Measurements from ENCODE around the gene KDM2B. TPM values are rescaled to one million over a fixed set of nuclear protein-coding genes. Genes with fewer than 3 reads are reported as not detected.

The KDM2B gene
- total and polyA plus RNA-seq, 11 donors: 7.3 to 24.7 (median 10.3) TPM

- Histone ChIP-seq H3K27me3 (no peaks in the 10 kb centered on the region), H3K4me3 (no peak overlapping the region), H3K36me3 (peaks cover 0 to 100% (median 96%) of the 10 kb centered on the region in 9 donors), H3K27ac (peak overlapping the region in 10 of 12 donors; percentile 39 to 87 (median 68)), H3K9me3 (no peaks in the 10 kb centered on the region), H3K4me1 (peaks cover 0 to 29% (median 13%) of the 10 kb centered on the region in 12 donors)
- DNase-seq (no peak), ATAC-seq (peak in 1 of 4 donors; percentile 25)
- intact Hi-C loops (cut with DNase I): no loop called here
- WGBS, 4 donors: 93 to 97% (median 94%) methylated on average over 9 to 14 of the region's 14 CpGs
- TF ChIP-seq POLR2A (IDR thresholded peaks at IDR 0.05): no peak
- TF ChIP-seq, protein P1, sequence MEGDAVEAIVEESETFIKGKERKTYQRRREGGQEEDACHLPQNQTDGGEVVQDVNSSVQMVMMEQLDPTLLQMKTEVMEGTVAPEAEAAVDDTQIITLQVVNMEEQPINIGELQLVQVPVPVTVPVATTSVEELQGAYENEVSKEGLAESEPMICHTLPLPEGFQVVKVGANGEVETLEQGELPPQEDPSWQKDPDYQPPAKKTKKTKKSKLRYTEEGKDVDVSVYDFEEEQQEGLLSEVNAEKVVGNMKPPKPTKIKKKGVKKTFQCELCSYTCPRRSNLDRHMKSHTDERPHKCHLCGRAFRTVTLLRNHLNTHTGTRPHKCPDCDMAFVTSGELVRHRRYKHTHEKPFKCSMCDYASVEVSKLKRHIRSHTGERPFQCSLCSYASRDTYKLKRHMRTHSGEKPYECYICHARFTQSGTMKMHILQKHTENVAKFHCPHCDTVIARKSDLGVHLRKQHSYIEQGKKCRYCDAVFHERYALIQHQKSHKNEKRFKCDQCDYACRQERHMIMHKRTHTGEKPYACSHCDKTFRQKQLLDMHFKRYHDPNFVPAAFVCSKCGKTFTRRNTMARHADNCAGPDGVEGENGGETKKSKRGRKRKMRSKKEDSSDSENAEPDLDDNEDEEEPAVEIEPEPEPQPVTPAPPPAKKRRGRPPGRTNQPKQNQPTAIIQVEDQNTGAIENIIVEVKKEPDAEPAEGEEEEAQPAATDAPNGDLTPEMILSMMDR (IDR thresholded peaks at IDR 0.05): no peak
Observed at GRCh38 chr12:121423253-121423652, 157.6 kb downstream of the KDM2B start.

GRCh38 chr12:121420109-121420508, 160.7 kb downstream of the KDM2B start:
- 88 to 94% (median 92%) methylated on average over 6 of the region's 6 CpGs for WGBS, 4 donors
- H3K36me3 ChIP-seq: peaks cover 0 to 99% (median 93%) of the 10 kb centered on the region in 9 donors

GRCh38 chr12:121417847-121418246, 163.0 kb downstream of the KDM2B start:
- Histone ChIP-seq H3K4me3 (no peak overlapping the region), H3K9me3 (no peaks in the 10 kb centered on the region), H3K27me3 (no peaks in the 10 kb centered on the region), H3K27ac (no peak overlapping the region), H3K36me3 (peaks cover 0 to 86% (median 78%) of the 10 kb centered on the region in 9 donors), H3K4me1 (peaks cover 0 to 22% (median 3%) of the 10 kb centered on the region in 12 donors)
- intact Hi-C loops (cut with DNase I): no loop called here
- DNase-seq (no peak), ATAC-seq (peak in 2 of 4 donors; percentile 43 to 44)
- 58 to 71% (median 59%) methylated on average over 6 of the region's 6 CpGs for WGBS, 4 donors
- no peak for TF ChIP-seq POLR2A (IDR thresholded peaks at IDR 0.05)
- TF ChIP-seq, protein P1 (IDR thresholded peaks at IDR 0.05): no peak

More at GRCh38 chr12:121420109-121420508, 160.7 kb downstream of the KDM2B start:
- TF ChIP-seq, protein P1 (IDR thresholded peaks at IDR 0.05): no peak
- TF ChIP-seq POLR2A (IDR thresholded peaks at IDR 0.05): no peak
- no peaks in the 10 kb centered on the region for H3K9me3 ChIP-seq
- H3K4me1 ChIP-seq: peaks cover 0 to 35% (median 14%) of the 10 kb centered on the region in 12 donors
- no peak for ATAC-seq
- no peak overlapping the region for H3K27ac ChIP-seq
- DNase-seq: no peak
- intact Hi-C loops (cut with DNase I): no loop called here
- H3K4me3 ChIP-seq: no peak overlapping the region
- no peaks in the 10 kb centered on the region for H3K27me3 ChIP-seq

- TF ChIP-seq, protein P1 (IDR thresholded peaks at IDR 0.05): no peak
- 83 to 98% (median 91%) methylated on average over 1 of the region's 1 CpG for WGBS, 4 donors
- H3K27ac ChIP-seq: no peak overlapping the region
- ATAC-seq (no peak), DNase-seq (no peak)
- H3K4me3 ChIP-seq: no peak overlapping the region
- peaks cover 0 to 9% (median 2%) of the 10 kb centered on the region in 12 donors for H3K4me1 ChIP-seq
- H3K27me3 ChIP-seq: no peaks in the 10 kb centered on the region
- H3K9me3 ChIP-seq: no peaks in the 10 kb centered on the region
- H3K36me3 ChIP-seq: peaks cover 0 to 51% (median 40%) of the 10 kb centered on the region in 9 donors
- intact Hi-C loops (cut with DNase I): no loop called here
Observed at GRCh38 chr12:121413917-121414316, 166.9 kb downstream of the KDM2B start.
